MCF 10A (cell line): ENCODE results near the gene ABCA1. TPM values are rescaled to one million over a fixed set of nuclear protein-coding genes. Genes with fewer than 3 reads are reported as not detected.
A peak's percentile ranks its signal among the peaks of the same experiment; 100 is the strongest.
"Not testable (repeated sequence)": the region's sequence is repeated elsewhere in the genome, so short reads cannot be mapped to it uniquely, and the experiment has no call there.

Experiments
- BruUV-seq: library from RNA; stranded (reverse); fragments of 400-500 nt; replicated peaks from 2 replicates; lab custom pipeline; 2021; lab: Mats Ljungman, UMichigan
- CTCF ChIA-PET: fragments of 300-600 bp; sonication (Branson Sonifier 250); formaldehyde crosslinking; extraction: SDS; loops from one replicate; lab custom pipeline; 2021; ENCODE audit warnings: antibody characterized with exemption, inconsistent platforms; lab: Yijun Ruan, JAX
- POLR2A ChIA-PET: fragments of 300-600, 350-650 bp; sonication (Branson Sonifier 250); formaldehyde crosslinking; extraction: SDS; loops from one replicate; lab custom pipeline; 2020; ENCODE audit warnings: antibody characterized with exemption, inconsistent platforms; lab: Yijun Ruan, JAX
- DNase-seq: peaks from one replicate; pipeline ENCODE4 v3.0.0-alpha.2; 2018; ENCODE audit not compliant: unreplicated experiment
- H3K27ac Mint-ChIP-seq: one replicate; pipeline ENCODE4 v1.8.0; 2022; ENCODE audit warnings: mild to moderate bottlenecking, low read depth, mixed read lengths; ENCODE audit not compliant: unreplicated experiment
- H3K27me3 Mint-ChIP-seq: one replicate; pipeline ENCODE4 v1.8.0; 2022; ENCODE audit warnings: mixed read lengths; ENCODE audit not compliant: insufficient read depth, unreplicated experiment
- H3K36me3 Mint-ChIP-seq: one replicate; pipeline ENCODE4 v1.8.0; 2022; ENCODE audit warnings: mild to moderate bottlenecking, moderate library complexity, mixed read lengths; ENCODE audit not compliant: insufficient read depth, unreplicated experiment
- H3K4me1 Mint-ChIP-seq: one replicate; pipeline ENCODE4 v1.8.0; 2022; ENCODE audit warnings: mixed read lengths; ENCODE audit not compliant: insufficient read depth, unreplicated experiment
- H3K4me3 Mint-ChIP-seq: one replicate; pipeline ENCODE4 v1.8.0; 2022; ENCODE audit warnings: mild to moderate bottlenecking, moderate library complexity, mixed read lengths; ENCODE audit not compliant: unreplicated experiment
- H3K9me3 Mint-ChIP-seq: one replicate; pipeline ENCODE4 v1.8.0; 2022; ENCODE audit warnings: mixed read lengths; ENCODE audit not compliant: unreplicated experiment
- intact Hi-C: fragments of 100-400 bp; cut with micrococcal nuclease; formaldehyde crosslinking; loops from 2 replicates; pipeline ENCODE4 v1.14.1; 2022
- total RNA-seq: library from RNA; stranded (reverse); gene quantifications from 2 replicates; pipeline ENCODE4 v1.2.3, GENCODE V29; 2022
- TF ChIP-seq, protein P1 (sequence below): fragments of 200-600 bp; IDR thresholded peaks from one replicate; pipeline ENCODE4 v1.8.0; 2022; ENCODE audit warnings: antibody characterized with exemption, mild to moderate bottlenecking; ENCODE audit not compliant: unreplicated experiment

ABCA1 gene
- total RNA-seq, 1 experiment from 2014 or later, result 0.28 TPM

DNA sequence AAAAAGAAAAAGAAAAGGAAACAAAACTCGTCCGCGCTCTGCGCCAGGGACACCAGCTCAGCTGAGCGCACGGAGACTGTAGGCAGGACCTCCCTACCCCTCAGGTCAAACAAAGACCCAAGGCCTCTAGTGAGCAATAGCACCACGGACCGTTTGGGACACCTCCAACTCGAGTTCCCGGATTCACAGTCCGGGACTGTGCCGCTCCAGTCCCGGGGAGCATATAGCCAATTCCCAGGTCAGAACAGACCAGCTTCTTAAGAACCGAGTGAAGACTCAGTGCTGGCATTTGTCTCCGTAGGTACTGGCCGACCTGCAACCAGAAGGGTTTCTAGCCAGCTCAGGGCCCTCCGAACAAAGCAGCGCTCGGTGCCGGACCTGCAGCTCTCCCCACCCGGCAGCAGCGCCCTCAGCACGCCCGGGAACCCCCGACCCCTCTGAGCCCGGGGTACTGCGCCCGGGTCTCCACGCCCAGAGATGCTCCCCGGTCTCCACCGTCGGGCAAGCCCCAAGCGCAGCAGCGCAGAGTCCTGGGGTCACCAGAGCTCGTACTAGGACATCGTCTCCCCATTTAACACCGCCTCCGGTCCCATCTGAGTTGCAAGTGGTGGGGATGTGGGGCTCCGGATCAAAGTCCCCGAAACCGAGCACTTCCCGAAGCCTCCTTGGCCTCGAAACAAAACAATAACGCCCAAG lies 591 bp downstream of the ABCA1 start:
- ChIA-PET CTCF (interaction anchor here (0.5 to 1.4 kb wide), 6 partner anchors 64 to 491 kb away, joined by 3 to 6 read pairs (median 3); no protein-coding TSS in a partner anchor), POLR2A (interaction anchor here (0.5 kb wide), 1 partner anchor 131 kb away, joined by 3 read pairs; no protein-coding TSS in a partner anchor)
- H3K9me3 Mint-ChIP-seq, result no peaks in the 10 kb centered on the region
- DNase-seq, result no peak
- intact Hi-C loops, result loop anchor here (5.0 to 10.0 kb wide), 2 partner anchors 65 to 123 kb away; no protein-coding TSS in a partner anchor
- no TSS peak for BruUV-seq
- peak overlapping the region; percentile 68 for H3K4me3 Mint-ChIP-seq
- H3K36me3 Mint-ChIP-seq, result no peaks in the 10 kb centered on the region
- H3K27ac Mint-ChIP-seq, result no peak overlapping the region
- no peaks in the 10 kb centered on the region for H3K27me3 Mint-ChIP-seq
- TF ChIP-seq, protein P1, sequence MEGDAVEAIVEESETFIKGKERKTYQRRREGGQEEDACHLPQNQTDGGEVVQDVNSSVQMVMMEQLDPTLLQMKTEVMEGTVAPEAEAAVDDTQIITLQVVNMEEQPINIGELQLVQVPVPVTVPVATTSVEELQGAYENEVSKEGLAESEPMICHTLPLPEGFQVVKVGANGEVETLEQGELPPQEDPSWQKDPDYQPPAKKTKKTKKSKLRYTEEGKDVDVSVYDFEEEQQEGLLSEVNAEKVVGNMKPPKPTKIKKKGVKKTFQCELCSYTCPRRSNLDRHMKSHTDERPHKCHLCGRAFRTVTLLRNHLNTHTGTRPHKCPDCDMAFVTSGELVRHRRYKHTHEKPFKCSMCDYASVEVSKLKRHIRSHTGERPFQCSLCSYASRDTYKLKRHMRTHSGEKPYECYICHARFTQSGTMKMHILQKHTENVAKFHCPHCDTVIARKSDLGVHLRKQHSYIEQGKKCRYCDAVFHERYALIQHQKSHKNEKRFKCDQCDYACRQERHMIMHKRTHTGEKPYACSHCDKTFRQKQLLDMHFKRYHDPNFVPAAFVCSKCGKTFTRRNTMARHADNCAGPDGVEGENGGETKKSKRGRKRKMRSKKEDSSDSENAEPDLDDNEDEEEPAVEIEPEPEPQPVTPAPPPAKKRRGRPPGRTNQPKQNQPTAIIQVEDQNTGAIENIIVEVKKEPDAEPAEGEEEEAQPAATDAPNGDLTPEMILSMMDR, result no peak
- H3K4me1 Mint-ChIP-seq, result peaks cover 4% of the 10 kb centered on the region

DNA sequence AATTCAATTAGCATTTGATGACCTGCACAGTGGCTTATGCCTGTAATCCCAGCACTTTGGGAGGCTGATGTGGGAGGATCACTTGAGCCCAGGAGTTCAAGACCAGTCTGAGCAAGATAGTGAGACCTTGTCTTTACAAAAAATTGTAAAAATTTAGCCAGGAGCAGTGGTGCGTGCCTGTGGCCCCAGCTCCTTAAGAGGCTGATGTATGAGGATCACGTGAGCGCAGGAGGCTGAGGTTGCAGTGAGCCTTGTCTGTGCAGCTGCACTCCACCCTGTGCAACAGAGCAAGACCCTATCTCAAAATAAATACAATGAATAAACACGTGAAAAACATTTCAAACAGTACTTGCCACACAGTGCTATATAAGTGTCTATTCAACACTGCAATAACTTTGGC lies 4.2 kb downstream of the ABCA1 start:
- DNase-seq, result no peak
- no peaks in the 10 kb centered on the region for H3K9me3 Mint-ChIP-seq
- intact Hi-C loops, result loop anchor here (10.0 kb wide), 1 partner anchor 119 kb away; no protein-coding TSS in a partner anchor
- TF ChIP-seq, protein P1, result no peak
- CTCF ChIA-PET, result interaction anchor here (1.4 kb wide), 1 partner anchor 60 kb away, joined by 7 read pairs; no protein-coding TSS in a partner anchor
- no TSS peak for BruUV-seq
- POLR2A ChIA-PET, result interaction anchor here (0.6 kb wide), 1 partner anchor 9 kb away, joined by 3 read pairs; no protein-coding TSS in a partner anchor
- H3K36me3 Mint-ChIP-seq, result no peaks in the 10 kb centered on the region
- no peak overlapping the region for H3K27ac Mint-ChIP-seq
- no peak overlapping the region for H3K4me3 Mint-ChIP-seq
- H3K4me1 Mint-ChIP-seq, result peaks cover 4% of the 10 kb centered on the region
- H3K27me3 Mint-ChIP-seq, result no peaks in the 10 kb centered on the region

DNA sequence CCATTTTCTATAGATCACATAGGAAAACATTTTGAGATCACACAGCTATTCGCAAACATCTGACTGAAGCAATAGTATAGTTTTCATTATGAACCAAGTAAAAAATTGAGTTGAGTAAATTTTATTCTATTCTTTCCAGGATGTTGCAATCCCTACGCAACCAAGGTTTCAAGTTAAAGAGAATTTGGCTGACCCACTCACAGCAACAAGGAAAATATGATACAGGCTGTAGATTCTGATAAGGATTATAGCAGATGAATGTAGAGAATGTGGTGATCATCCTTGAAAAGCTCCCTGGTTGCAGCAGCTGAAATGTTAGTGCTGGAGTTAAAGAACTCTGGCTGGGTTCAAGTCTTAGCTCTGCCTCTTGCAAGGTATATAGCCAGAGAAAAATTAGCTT lies 4.7 kb downstream of the ABCA1 start:
- Mint-ChIP-seq H3K27me3 (no peaks in the 10 kb centered on the region), H3K4me1 (peaks cover 4% of the 10 kb centered on the region), H3K27ac (no peak overlapping the region), H3K36me3 (no peaks in the 10 kb centered on the region), H3K4me3 (no peak overlapping the region), H3K9me3 (no peaks in the 10 kb centered on the region)
- intact Hi-C loops, result loop anchor here (10.0 kb wide), 1 partner anchor 118 kb away; no protein-coding TSS in a partner anchor
- BruUV-seq, result no TSS peak
- TF ChIP-seq, protein P1, result no peak
- DNase-seq, result peak; percentile 24
- CTCF ChIA-PET, result interaction anchor here (1.2 to 1.4 kb wide), 2 partner anchors 46 to 60 kb away, joined by 3 to 7 read pairs; no protein-coding TSS in a partner anchor
- POLR2A ChIA-PET, result no interaction called here

- intact Hi-C loops, result loop anchor here (10.0 kb wide), 1 partner anchor 118 kb away; no protein-coding TSS in a partner anchor
- H3K4me1 Mint-ChIP-seq, H3K9me3 Mint-ChIP-seq, H3K36me3 Mint-ChIP-seq, H3K27ac Mint-ChIP-seq, DNase-seq, H3K27me3 Mint-ChIP-seq, H3K4me3 Mint-ChIP-seq, BruUV-seq, POLR2A ChIA-PET: not testable (repeated sequence)
- CTCF ChIA-PET, result interaction anchor here (1.2 kb wide), 1 partner anchor 46 kb away, joined by 3 read pairs; no protein-coding TSS in a partner anchor
These were observed 5.2 kb downstream of the ABCA1 start for GRCh38 chr9:104922748-104923147.
